HG03045 (cell line): ENCODE measurements around the gene RAPGEF1.

Source experiments
- ATAC-seq: cut with Tn5 transposase; IDR thresholded peaks from one replicate; pipeline ENCODE4 v1.9.1; 2021; ENCODE audit warnings: mild to moderate bottlenecking, moderate library complexity; ENCODE audit not compliant: unreplicated experiment

The RAPGEF1 gene

DNA sequence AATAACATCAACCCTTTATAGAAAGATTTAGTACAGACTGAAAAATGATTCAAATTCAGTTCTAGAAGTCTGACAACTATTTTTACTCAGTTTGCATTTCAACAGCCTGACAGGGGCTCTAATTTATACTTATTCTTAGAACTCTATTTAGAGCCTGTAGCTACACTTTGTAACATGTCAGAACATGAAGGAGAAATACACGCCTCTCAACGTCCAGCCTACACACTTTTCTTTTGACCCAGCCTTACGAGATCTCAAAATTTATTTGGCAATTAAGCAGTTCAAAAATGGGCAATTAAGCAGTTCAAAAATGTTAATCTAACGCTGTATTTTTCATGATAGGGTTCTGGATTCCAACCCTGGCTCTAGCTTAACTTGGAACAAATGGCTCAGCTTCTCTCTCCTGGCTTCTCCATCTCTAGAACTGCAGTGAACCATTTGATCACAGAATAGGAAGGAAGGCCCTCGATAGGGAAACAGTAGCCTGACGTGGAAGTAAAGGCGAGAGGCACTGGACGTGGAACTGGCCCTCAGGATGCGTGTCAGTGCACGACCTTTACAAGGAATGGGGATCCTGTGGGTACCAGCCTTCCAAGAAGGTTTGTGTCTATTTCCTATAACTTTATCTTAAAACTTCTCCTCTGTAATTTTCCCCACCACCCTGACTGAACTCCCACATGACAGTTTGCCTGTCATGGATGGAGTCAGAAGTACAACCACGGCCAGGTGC lies 128.1 kb downstream of the RAPGEF1 start:
- no peak for ATAC-seq

DNA sequence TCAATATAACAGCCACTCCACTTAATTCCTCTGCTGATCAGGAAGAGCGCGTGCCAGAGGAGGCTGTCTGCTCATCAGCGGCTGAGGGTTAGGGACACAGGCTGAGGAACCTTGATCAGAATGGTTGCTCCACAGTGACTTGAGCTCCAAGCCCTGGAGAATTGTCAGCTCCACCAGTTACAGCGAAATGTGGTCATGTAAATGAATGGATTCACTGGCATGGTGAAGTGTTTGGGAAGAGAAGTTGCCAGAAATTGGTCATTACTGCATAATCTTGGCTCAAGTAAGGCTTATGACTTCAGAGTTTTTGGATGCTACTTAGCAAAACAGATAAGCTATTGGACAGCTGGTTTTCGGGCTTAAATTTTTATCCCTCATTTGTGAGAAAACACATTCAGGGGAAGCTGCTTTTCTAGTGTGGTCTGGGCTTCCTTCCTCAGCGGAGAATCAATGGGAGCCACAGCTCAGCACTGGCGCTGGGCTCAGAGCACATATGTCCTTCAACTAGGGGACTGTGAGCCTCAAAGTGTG lies 129.6 kb downstream of the RAPGEF1 start:
- no peak for ATAC-seq

DNA sequence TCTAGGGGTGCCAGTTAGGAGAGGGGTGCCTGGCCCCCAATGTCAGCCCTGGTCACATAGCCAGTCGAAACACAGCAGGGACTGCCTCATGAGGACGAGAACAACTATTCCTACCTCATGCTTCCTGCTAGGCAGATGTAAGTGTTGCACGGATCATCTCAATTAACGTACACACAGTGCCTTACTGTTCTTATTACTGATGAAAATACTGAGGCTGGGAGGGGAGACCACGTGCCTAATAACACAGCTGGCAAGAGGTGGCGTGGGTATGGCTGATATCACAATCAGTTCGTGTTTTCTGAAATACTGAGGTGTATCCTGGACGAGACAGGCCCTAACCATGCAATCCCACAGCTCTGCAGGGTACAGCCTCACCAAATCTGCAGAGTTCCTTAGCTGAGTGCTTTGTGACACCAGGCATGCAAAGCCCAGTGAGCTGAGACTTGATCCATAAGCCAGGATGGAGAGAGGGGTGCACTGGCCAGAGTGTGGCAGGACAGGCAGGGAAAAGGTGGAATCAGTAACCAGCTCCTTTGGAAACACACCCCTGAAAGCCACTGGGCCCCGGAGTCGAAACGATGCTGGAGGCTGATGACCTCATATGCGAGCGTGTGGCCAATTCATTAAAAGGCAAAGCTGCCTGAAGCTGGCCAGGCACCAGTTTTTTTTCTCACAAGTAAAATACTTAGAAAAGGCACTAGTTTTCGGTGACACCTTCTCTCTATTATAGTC lies 130.6 kb downstream of the RAPGEF1 start:
- no peak for ATAC-seq

DNA sequence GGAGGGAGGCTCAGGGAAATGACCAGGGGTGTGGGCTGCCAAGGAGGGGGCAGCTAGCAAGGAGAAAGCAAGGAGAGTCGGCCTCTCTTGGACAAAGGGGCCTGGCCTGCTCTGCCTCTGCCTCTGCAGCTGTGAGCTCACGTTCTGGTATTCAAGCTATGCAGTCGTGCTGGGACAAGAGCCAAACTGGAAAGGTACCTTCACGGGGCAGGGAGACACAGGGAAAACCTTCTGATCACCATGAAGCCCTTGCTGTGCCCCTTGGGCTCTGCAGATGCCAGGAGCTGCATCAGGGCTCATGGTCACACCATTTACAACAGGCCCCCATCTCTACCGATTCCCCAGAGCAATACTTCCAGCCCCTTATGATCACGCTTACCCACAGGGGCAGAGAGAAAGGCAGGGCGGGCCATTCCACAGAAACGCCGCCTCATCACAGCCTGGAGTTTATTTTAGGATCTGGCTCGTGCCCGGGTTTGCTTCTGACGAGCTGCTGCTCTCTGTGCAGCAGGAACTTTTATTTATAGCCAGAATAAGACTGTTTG lies 131.3 kb downstream of the RAPGEF1 start:
- ATAC-seq, result no peak

DNA sequence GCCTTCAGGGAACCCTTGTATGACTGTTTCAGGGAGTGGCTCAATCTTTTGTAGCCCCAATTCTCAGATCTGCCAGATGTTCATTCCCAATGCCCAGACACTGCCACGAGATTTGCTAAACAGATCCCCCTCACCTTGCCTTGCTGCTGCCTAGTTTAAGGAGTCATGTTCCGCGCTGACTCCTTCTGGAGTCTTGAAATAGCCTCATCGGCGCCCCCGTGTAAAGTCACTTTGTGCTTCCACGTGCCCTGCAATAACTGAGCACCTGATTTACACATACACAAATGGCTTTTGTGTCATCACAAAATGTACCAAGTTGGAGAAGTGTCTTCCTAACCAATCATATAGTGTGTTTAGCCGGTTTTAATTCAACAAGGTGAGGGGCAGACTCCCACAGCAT lies 132.3 kb downstream of the RAPGEF1 start:
- ATAC-seq, result no peak

DNA sequence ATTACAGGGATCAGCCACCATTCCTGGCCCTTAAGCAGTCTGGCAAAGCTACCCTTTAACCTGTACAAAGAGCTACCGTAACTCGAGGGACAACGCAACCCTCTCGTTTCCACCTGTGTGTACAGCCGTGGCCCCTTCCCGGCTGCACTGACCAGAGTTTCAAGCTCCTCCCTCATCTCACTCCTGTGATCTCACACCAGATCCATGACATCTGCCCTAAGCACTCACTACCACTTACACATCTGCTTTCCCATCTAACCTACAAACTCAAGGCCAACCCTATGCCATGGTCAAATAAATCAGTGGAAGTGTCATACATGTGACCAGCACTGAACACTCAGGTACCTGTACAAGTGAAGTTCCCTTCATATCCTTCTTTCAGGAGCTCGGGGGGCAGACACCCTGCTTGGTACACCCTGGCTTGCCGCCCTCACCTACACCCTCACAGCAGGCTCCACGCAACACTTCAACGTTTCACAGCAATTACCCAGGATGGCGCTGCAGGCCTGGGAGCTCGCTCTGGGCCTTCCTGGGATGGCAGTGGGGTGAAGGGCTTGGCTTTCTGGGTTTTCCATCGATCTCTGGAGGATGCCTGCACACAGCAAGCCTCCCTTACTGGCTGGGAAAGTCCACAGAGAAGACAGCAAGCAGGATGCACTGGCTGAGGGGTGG lies 132.8 kb downstream of the RAPGEF1 start:
- no peak for ATAC-seq

DNA sequence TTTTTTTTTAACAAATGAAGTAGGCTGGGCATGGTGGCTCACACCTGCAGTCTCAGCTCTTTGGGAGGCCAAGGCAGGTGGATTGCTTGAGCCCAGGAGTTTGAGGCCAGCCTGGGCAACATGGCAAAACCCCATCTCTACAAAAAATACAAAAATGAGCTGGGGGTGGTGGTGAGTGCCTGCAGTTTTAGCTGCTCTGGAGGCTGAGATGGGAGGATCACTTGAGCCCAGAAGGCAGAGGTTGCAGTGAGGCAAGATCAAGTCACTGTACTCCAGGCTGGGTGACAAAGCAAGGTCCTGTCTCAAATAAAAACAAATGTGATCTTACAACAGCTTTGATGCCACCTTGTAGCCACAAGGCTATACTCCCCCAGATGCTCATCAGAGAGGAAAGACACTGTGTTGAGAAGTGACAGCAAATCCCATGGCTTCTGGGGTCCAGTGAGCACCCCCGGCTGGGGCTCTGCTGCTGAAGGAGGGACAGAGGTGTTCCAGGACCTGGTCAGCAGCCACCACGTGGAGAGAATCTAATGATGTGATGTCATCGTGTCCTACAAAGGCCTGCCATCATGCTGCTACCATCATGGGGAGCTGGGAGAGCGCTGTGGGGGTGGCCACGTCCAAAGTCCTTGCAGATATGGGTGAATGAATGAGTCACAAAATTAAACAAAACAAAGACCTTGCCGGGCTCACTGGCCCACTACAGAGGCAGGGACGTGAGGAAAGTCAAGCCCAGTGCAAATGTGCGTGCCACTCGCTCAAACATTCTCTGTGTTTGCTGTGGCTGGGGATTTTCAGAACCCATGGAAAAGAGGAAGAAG lies 133.9 kb downstream of the RAPGEF1 start:
- no peak for ATAC-seq

DNA sequence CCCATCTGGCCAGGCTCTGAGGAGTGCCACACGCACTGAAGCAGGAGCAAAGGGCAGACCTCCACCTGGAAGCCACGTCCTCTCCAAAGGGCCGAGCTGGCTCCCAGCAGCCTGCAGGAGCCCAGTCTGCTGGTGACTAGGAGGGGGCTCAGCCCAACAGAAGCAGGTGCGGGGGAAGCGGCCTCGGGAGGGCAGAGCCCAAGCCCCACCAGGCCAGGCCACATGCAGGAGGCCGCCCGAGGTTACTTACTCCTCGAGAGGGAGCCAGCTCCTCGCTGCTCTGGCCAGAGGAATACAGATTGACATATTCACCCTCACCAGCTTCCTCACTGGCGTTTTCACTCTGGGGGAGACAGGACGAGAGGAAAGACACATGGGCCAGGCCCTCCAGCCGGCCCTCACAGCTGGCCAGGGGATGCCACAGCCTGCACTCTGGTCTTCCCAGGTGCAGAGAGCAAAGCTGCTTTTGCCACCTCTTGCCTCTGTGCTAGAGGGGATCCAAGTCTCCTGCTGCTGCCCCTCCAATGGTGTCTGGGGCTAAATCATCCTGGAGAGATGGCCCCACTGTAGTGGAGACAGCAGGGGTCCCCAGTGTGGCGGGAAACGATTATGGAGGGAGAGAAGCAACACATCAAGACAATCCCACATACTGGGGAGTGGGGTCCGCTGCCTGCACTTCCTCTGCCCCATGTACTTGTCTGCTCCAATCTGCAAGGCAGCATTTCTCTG lies 136.0 kb downstream of the RAPGEF1 start:
- ATAC-seq, result no peak

DNA sequence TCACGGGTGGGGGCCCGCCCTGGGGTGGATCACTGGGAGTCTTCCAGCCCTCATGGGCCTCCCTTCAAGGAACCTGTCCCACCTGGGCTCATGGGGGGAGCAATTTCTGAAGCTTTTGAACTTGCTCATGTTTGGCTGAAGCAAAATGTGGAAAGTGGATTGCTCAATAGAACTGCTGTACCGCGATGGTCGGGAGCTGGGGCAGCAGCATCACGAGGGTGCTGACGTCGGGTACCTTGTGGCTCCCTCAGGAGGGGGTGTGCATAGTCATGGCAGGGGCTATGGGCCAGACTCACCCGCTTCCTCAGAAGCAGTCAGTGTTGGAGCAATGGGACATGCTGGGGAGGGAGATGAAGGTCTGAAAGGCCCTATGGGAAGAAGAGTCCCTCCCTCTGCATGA lies 136.7 kb downstream of the RAPGEF1 start:
- no peak for ATAC-seq

DNA sequence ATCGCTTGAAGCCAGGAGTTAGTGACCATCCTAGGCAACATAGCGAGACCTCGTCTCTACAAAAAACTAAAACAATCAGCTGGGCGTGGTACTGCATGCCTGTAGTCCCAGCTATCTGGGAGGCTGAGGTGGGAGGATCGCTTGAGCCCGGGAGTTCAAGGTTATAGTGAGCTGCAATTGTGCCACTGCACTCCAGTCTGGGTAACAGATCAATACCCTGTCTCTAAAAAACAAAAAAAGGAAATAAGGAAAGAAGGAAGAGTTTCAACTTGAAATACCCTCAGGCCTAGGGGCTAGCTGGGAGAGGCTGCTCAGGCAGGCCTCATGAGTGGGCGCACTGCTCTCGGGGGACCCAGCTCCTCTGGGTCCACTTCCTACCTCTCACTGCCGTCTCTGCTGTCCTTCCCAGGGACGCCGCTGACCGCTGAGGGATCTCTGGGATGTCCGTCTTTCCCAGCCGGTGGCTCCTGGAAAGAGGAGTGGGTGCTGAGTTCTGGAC lies 138.1 kb downstream of the RAPGEF1 start:
- no peak for ATAC-seq

DNA sequence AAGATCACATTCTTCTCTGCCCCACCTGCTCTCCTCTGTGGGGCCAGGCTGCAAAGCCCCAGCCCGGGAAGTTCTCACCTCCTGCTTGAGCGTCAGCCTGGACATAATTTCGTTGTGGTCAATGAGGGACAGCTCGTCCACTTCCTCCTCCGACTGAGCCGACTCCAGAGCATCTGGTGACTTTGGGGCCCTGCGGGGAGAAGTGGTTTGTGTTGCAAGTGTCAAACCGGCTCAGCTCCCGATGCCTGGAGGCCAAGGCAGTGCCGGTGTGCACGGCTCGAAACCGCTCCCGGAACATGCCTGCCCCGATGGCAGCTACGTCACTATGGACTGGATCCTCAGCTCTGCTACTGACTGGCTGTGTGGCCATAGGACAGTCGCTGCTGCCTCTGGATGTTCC lies 141.8 kb downstream of the RAPGEF1 start:
- no peak for ATAC-seq

DNA sequence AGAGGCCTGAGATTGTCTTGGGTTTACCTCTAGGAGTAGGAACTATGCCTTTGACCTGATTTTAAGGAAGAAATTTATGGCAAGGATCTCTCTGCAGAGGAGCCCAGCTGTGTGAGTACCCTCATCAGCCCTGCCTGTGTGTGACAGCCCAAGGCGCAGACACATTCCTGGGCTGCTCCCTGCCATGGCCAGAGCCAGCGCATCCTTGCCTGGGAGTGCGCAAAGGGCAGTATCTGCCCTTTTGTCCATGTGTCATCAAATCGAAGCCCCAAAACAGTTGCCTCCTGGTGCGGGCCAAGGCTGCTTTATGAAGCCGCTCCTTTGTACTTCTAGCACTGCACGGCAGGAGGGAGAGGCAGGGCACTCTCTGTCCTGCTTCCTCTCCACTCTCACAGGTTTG lies 142.6 kb downstream of the RAPGEF1 start:
- no peak for ATAC-seq

DNA sequence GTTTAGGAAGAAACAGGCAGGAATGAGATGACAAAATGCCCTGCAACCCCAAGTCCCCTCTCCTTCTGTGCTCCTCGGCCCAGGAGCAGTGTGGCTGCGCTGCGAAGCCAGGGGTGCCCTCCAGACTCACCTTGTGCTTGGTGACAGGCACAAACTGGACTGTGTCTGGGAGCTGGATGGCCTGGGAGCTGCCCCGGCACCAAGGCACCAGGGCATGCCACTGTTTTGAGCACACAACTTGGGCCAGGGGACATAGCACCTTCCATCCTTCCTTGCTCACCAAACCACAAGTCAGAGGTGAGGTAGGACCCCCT lies 143.5 kb downstream of the RAPGEF1 start:
- ATAC-seq, result no peak

DNA sequence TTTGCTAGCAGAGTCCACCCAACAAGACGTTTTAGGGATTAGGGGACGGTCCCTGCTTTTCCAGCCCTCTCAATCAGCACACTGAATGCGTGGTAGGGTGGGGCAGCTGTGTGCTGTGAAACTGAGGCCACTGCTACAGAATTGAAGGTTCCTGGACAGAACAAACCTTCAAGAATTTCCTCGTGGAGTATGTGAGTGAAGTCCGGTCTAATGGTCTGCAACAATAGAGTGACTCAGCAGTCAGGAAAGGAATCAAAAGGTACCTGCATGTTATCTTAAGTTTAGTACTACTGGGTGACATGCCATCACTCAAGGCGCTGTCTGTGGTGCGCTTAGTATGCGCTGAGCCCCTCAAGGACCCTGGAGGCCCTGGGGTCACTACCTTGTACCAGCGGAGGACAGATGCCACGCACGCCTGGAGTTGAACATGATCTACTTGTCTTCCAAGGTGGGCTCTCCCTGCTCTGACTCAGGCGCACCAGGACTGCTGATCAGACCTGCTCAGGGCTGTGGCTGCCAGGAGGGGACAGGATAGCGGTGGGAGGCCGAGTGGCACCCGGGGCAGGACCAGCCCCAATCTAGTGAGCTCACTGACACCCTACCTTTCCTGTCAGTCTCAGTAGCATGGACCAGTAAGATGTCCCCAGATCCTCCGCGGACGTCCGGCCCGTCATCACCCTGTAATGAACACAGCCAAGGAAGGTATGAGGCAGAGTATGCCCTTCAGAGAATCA lies 144.0 kb downstream of the RAPGEF1 start:
- ATAC-seq, result no peak

DNA sequence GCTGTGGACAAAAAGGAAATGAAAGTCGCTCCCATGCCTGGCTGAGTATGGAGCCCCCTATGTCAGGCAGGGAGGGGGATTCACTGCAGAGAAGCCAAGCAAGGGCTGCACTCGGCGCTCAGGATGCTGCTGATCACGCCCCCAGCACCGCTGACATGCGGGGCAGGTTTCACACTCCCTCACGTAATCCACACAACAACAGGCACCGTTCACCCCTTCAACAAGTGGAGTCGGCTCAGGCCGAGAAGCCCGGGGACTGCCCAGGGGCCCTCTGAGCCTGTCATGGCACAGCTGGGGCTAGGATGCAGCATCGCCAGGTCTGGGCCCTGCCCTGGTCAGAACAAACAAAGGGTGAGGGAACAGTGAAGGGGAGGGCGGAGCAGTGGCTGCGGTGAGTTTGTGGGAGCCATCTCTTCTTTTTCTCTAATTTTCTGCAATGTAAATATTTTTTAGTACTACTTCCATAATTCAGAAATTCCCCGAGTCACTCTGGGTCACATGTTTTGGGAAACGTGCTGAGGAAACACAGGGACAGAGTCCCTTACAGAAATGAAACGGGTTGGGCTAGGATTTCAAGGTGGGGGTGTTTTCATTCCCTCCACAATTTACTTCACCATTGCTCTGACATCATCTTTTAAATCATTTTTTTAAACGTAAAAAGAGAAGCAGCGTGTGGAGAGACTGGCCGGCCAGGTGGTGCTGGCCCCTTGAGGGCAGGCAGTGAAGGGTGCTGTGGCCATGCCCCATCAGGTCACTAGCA lies 144.8 kb downstream of the RAPGEF1 start:
- no peak for ATAC-seq

DNA sequence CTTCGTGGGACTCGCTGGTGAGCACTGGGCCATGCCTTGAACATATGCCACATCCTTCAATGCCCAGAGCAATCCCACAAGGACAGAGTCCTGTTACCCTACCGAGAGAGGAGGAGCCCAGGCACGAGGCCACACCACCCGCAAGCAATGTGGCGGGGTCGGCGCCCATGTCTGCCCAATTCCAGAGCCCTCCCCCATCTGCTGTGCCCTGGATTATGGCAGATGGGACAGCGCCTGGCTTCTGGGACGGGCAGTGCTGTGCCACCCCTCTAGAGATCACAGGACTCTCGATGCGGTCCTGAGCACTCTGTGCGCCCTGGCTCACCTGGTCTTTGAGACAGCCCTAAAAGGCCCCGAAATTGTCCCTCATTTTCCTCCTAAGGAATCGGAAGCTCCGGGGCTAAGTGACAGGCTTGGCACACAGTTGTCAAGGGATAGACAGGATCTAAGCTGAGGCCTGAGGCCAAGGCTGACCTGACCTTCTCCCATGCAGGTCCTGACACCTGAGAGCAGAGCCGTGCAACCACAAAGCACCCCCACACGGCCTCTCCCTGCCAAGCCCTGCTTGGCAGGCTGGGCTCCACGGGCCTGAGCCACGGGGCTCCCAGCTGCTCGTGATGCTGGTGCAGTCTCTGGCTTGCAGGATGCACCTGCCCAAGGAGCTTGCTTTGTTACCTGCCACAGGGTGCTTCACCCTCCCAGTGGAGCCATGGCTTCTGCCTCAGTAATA lies 145.8 kb downstream of the RAPGEF1 start:
- no peak for ATAC-seq

DNA sequence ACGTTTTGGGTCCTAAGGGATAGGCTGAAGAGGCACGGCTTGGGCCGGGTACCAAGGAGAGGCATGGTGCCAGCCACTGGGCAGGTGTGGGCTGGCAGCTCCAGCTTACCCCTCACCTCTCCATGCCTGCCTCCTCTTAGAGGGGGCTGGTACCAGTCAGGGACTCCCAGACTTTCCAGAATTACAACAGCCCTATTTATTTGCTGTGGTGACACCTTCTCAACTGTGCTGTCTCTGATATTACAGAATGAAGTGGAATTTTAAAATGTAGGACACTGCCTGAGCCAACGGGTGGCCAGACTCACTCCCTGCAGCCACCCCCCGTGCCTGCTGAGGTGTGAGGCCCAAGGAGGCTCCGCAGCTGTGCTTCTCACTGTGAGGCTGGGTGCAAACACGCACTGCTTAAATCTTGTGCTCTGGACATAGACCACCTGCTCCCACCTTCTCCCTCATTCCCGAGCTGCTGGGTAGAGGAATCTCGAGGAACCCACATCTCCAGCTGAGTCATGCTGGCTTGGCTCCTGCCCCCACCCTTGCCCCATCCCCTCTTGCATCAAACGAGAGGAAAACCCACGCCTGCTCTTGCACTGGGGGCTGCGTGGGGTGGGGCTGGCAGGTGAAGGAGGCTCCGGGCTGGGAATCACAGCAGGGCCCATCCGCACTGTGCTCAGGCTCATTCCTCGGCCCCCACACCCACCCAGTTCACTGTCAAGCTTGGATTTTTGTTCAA lies 146.6 kb downstream of the RAPGEF1 start:
- no peak for ATAC-seq
